ENCODE results near the gene C6orf132.

Gene C6orf132

GRCh38 chr6:42135161-42135560 is 7.3 kb downstream of the C6orf132 start:
- peaks cover 4 to 6% of the 10 kb centered on the region in 2 donors for H3K27me3 Mint-ChIP-seq
- no peak overlapping the region for H3K27ac Mint-ChIP-seq

DNA sequence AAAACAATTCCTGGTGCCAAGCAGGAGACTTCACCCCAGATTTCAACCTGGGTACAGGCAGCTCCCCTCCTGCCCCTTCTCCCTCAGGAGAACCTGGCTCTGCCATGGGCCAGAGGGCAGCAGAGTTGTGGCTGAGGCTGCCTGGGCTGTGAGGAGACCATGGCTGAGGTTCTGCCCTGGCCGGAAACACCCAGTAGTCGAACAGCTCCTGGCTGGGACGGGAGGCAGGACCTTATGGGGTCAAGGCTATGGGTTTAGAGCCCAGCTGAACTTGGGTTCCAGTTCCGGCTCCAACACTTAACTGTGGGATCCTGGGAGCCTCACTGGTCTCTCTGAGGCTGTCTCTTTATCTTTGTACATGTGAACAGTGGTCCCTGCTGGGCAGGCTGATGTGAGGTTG is 8.5 kb downstream of the C6orf132 start:
- H3K36me3 Mint-ChIP-seq: peaks cover 0 to 1% of the 10 kb centered on the region in 2 donors
- no peak overlapping the region for H3K4me3 Mint-ChIP-seq
- DNase-seq (no peak), ATAC-seq (replicated peaks) (no peak)
- no peaks in the 10 kb centered on the region for H3K9me3 Mint-ChIP-seq
- H3K27me3 Mint-ChIP-seq: peaks cover 5 to 8% of the 10 kb centered on the region in 2 donors
- H3K4me1 Mint-ChIP-seq: peaks cover 10 to 14% of the 10 kb centered on the region in 2 donors
- peak overlapping the region; percentile 92 for H3K27ac Mint-ChIP-seq

More at GRCh38 chr6:42135161-42135560, 7.3 kb downstream of the C6orf132 start:
- Mint-ChIP-seq H3K9me3 (no peaks in the 10 kb centered on the region), H3K4me3 (no peak overlapping the region), H3K4me1 (peaks cover 16 to 19% of the 10 kb centered on the region in 2 donors), H3K36me3 (peaks cover 0 to 1% of the 10 kb centered on the region in 2 donors)
- ATAC-seq (replicated peaks) (no peak), DNase-seq (no peak)

DNA sequence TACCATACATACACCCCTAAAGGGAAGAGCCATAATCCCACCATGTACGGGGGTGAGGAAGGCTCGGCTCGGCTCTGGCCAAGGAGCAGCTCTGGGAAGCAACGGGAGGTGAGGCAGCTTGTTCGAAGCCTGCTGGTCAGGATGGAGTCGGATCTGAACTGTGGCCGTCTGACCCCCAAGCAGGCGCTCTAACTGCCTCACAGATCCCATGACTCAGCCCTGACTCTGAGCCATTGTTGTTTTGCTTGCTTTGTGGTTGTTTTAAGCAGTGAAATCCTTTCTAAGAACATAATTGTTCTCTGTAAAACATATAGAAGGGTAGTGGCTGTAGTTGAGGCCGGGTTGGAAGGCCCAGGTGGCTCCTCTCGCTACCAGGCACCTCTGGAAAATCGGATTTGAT is 10.9 kb downstream of the C6orf132 start:
- H3K4me1 Mint-ChIP-seq: peaks cover 5 to 6% of the 10 kb centered on the region in 2 donors
- peak overlapping the region; percentile 42 for H3K27ac Mint-ChIP-seq
- no peaks in the 10 kb centered on the region for H3K9me3 Mint-ChIP-seq
- no peak for ATAC-seq (replicated peaks)
- H3K36me3 Mint-ChIP-seq: no peaks in the 10 kb centered on the region
- H3K27me3 Mint-ChIP-seq: peaks cover 5 to 12% of the 10 kb centered on the region in 2 donors
- no peak for DNase-seq
- no peak overlapping the region for H3K4me3 Mint-ChIP-seq

- DNase-seq (no peak), ATAC-seq (replicated peaks) (no peak)
- H3K27ac Mint-ChIP-seq: no peak overlapping the region
- peaks cover 5 to 12% of the 10 kb centered on the region in 2 donors for H3K27me3 Mint-ChIP-seq
- no peaks in the 10 kb centered on the region for H3K9me3 Mint-ChIP-seq
- H3K36me3 Mint-ChIP-seq: no peaks in the 10 kb centered on the region
- H3K4me1 Mint-ChIP-seq: peaks cover 0 to 2% of the 10 kb centered on the region in 2 donors
- no peak overlapping the region for H3K4me3 Mint-ChIP-seq
These were observed 13.1 kb downstream of the C6orf132 start for GRCh38 chr6:42129360-42129676.

DNA sequence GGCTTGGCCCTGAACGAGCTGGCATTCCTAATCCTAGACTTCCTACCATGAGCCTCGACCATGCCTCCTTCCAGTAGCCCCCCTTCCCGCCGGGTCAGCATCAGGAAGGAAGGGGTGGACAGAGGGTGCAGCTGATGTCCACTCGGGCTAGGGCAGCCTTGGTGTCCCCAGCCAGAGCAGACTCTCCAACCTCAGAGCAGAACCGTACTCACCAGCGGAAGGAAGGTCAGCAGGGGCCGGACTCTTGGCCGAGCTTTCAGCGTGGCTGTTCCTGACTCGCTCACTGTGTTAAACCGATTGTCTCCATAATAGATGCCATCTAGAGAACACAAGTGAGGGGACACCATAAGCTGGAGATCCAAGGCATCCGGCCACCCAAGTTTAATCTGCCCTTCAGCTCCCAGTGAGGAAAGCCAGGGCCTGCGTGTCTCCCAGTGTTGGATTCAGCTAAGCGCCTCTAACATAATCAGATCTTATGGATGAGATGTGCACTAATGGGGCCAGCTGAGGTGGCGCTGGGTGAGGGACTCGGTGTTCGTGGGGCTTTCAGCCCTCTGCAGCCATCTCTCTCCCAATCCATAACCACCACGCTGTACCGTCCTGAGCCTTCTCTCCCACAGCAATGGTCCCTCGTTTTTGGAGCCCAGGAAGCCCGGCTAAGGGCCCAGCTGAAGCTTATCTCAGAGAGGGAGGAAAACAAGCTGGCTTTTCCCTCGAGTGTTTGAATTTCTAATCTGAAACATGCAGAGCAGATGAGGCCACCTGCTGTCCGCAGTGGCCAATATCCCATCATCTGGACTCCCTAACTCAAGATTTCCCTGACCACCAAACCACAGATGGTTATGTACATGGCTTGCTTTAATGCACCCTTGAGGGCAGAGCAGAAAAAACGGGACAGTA is 13.7 kb downstream of the C6orf132 start:
- no peak for ATAC-seq (replicated peaks)
- Mint-ChIP-seq H3K4me1 (no peaks in the 10 kb centered on the region), H3K27me3 (peaks cover 5 to 12% of the 10 kb centered on the region in 2 donors), H3K36me3 (no peaks in the 10 kb centered on the region), H3K9me3 (no peaks in the 10 kb centered on the region), H3K4me3 (no peak overlapping the region), H3K27ac (no peak overlapping the region)
- no peak for DNase-seq

DNA sequence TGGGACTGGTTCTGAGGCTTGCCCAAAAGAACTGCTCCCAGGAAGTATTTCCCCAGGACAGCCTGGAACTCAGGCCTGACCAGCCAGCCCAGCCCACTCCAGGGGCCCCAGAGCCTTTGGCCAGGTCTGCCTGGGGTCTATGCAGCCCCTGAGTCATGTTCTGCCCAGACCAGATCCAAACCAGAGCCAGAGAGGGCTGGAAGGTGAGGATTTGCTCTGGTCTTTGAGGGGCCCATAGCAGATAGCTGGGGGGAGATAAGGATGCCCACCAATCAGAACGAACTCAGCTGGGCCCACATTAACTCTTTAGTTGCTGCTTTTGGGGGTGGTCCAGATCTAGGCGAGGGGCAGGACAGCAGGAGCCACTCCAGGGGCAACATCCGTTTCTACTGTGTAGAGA is 16.8 kb downstream of the C6orf132 start:
- Mint-ChIP-seq H3K27ac (no peak overlapping the region), H3K27me3 (peaks cover 5 to 8% of the 10 kb centered on the region in 2 donors), H3K4me3 (no peak overlapping the region), H3K36me3 (no peaks in the 10 kb centered on the region), H3K4me1 (peaks cover 0 to 1% of the 10 kb centered on the region in 2 donors), H3K9me3 (no peaks in the 10 kb centered on the region)
- ATAC-seq (replicated peaks) (no peak), DNase-seq (no peak)

- no peaks in the 10 kb centered on the region for H3K36me3 Mint-ChIP-seq
- DNase-seq: no peak
- no peaks in the 10 kb centered on the region for H3K9me3 Mint-ChIP-seq
- no peak for ATAC-seq (replicated peaks)
- H3K4me1 Mint-ChIP-seq: peaks cover 0 to 1% of the 10 kb centered on the region in 2 donors
- no peak overlapping the region for H3K27ac Mint-ChIP-seq
- no peak overlapping the region for H3K4me3 Mint-ChIP-seq
- H3K27me3 Mint-ChIP-seq: peaks cover 2 to 6% of the 10 kb centered on the region in 2 donors
These were observed 17.2 kb downstream of the C6orf132 start for GRCh38 chr6:42125231-42125630.

GRCh38 chr6:42124223-42124836 is 18.1 kb downstream of the C6orf132 start:
- no peaks in the 10 kb centered on the region for H3K9me3 Mint-ChIP-seq

DNA sequence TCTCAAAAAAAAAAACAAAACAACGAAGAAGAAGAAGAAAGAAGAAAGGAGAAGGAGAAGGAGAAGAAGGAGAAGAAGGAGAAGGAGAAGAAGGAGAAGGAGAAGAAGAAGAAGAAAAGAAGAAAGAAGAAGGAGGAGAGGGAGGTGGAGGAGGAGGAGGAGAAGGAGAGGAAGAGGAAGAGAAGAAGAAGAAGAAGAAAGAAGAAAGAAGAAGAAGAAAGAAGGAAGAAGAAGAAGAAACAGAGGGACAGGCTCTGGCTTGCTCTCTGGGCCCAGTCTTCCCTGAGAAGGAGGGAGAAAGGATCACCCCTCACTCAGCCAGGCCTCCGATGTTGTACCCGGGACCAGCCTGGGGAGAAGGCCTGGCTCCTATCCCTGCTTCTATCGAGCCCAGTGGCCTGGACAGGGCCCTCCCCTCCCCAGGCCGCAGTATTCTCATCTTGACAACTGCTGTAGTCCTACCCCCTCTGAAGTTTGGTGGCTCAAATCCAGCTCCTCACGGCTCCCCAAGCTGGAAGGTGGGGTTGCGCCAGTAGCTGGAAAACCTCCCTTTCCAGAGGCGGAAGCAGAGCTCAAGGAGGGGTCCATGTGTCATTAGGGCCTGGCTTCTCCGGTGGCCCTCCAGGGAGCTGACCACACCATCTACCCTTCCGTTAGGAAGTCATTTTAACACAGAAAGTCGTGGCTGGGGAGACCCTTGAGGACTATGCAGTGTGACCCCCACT is 18.9 kb downstream of the C6orf132 start:
- peaks cover 0 to 1% of the 10 kb centered on the region in 2 donors for H3K4me1 Mint-ChIP-seq
- peaks cover 0 to 4% of the 10 kb centered on the region in 2 donors for H3K27me3 Mint-ChIP-seq
- no peaks in the 10 kb centered on the region for H3K36me3 Mint-ChIP-seq
- DNase-seq: no peak
- no peak for ATAC-seq (replicated peaks)
- H3K27ac Mint-ChIP-seq: no peak overlapping the region
- H3K4me3 Mint-ChIP-seq: no peak overlapping the region
- no peaks in the 10 kb centered on the region for H3K9me3 Mint-ChIP-seq

More at GRCh38 chr6:42124223-42124836, 18.1 kb downstream of the C6orf132 start:
- Mint-ChIP-seq H3K36me3 (no peaks in the 10 kb centered on the region), H3K27ac (no peak overlapping the region), H3K4me3 (no peak overlapping the region), H3K27me3 (peaks cover 0 to 4% of the 10 kb centered on the region in 2 donors), H3K4me1 (peaks cover 0 to 1% of the 10 kb centered on the region in 2 donors)
- DNase-seq: no peak
- ATAC-seq (replicated peaks): no peak

DNA sequence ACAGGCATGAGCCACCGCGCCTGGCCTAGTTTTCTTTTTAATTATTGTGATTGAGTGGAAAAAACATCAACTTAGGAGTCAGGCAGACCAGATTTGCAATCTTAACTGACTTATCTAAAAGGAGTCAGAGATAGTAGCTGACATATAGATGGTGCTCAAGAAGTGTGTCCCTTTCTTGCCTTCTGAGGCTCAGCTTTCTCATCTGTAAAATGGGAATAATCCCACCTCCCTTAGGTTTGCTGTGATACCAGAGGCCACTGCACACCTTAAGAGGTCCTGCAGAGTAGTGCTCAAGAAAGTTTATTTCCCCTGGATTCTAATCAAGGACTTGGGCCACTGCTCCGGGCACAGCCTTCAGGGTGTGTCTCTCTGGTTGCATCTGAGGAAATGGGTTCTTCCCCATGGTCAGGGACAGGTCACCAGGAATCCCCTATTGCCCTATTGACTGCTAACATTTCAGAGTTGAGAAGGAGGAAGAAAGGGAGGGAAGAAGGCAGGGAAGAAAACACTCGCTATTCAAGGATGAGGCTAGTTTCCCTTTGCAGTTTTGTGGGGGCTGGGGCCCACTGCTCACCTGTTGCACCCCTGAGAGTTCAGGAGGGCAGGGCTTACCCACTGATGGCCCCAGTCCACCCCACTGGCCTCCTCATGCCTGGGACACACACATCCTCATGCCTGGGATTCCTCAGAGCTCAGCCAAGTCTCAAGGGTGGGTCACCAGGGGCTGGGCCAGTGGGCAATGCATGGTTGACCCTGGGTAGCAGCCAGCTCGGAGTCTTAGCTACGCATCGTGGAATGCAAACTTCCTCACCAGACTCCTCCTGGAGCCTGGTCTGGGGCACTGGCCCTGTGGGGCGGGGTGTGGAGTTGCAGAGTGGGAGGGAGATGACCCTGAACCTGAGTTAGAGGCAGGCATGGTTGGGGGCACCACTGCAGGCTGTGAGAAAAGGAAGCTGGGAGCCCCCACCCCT is 21.2 kb downstream of the C6orf132 start:
- H3K27me3 Mint-ChIP-seq: peaks cover 13 to 15% of the 10 kb centered on the region in 2 donors
- no peaks in the 10 kb centered on the region for H3K36me3 Mint-ChIP-seq
- no peaks in the 10 kb centered on the region for H3K9me3 Mint-ChIP-seq
- no peak overlapping the region for H3K27ac Mint-ChIP-seq
- H3K4me1 Mint-ChIP-seq: peaks cover 0 to 1% of the 10 kb centered on the region in 2 donors
- DNase-seq: no peak
- ATAC-seq (replicated peaks): no peak
- no peak overlapping the region for H3K4me3 Mint-ChIP-seq

DNA sequence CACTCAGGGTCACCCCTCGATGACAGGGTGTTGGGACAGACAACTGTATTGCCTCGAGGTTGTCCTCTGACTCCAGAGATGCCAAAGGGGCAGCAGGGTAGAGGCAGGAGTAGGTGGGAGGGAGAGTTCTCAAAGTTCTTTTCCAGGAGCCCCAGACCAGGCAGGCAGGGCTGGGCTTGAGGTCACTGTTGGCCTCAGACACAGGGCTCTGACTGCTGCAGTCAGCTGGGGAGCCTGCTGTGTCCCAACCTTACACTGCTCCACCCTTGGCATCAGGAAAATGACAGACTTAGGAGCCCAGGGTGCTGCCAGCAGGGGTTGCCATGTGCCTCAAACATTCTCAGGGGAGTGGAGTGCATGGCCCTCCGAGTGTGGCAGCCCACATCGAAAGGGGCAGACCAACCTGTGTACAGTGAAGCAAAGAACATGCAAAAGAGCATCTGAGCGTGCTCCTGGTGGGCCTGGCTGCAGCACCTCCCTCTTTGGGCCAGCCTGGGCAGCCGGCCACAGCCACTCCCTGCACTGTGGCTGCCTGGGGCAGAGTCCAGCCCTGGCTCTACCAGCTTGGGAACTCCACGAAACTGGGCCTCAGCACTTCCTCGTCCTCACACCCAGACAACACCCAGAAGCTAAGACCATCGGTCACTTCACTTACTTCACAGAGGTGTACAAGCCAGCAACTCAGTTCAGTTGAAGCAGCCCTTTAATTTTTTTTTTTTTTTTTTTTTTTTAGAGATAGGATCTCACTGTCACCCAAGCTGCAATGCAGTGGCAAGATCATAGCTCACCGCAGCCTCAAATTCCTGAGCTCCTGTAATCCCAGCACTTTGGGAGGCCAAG is 24.0 kb downstream of the C6orf132 start:
- no peak overlapping the region for H3K4me3 Mint-ChIP-seq
- DNase-seq: no peak
- H3K9me3 Mint-ChIP-seq: no peaks in the 10 kb centered on the region
- peak overlapping the region; percentile 31 for H3K27ac Mint-ChIP-seq
- H3K4me1 Mint-ChIP-seq: peaks cover 0 to 1% of the 10 kb centered on the region in 2 donors
- no peaks in the 10 kb centered on the region for H3K36me3 Mint-ChIP-seq
- peaks cover 14 to 25% of the 10 kb centered on the region in 2 donors for H3K27me3 Mint-ChIP-seq
- no peak for ATAC-seq (replicated peaks)

DNA sequence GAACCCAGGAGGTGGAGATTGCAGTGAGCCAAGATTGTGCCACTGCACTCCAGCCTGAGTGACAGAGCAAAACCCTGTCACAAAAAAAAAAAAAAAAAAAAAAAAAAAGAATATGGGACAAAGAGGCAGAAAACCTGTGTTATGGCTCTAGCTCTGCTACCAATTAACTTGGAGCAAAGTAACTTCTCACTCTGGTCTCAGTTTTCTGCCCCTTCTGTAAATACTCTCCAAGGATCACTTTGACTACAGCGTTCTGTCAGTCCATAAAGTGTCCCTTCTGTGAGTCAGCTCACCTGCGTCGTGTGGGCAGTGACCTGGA is 24.6 kb downstream of the C6orf132 start:
- Mint-ChIP-seq H3K4me3 (no peak overlapping the region), H3K27ac (peak overlapping the region; percentile 31), H3K27me3 (peaks cover 14 to 25% of the 10 kb centered on the region in 2 donors), H3K36me3 (no peaks in the 10 kb centered on the region), H3K9me3 (no peaks in the 10 kb centered on the region), H3K4me1 (peaks cover 0 to 1% of the 10 kb centered on the region in 2 donors)
- DNase-seq (no peak), ATAC-seq (replicated peaks) (no peak)
